Myocyte (in vitro differentiated cells): ENCODE results near the gene THRB. TPM values are rescaled to one million over a fixed set of nuclear protein-coding genes. Genes with fewer than 3 reads are reported as not detected.

ENCODE experiments used
- DNase-seq: peaks from one replicate; pipeline ENCODE4 v3.0.0-alpha.2; 2012; ENCODE audit warnings: low read depth
- total RNA-seq: library from RNA; depleted of rRNA; stranded (reverse); fragments of >200 nt; gene quantifications from 2 replicates; pipeline ENCODE4 v1.2.3, GENCODE V29; 2014

Gene THRB
- total RNA-seq, 1 donor from 2014 or later: 5.1 TPM

GRCh38 chr3:24315971-24316370 is 178.7 kb downstream of the THRB start:
- DNase-seq: no peak

GRCh38 chr3:24315356-24315755 is 179.3 kb downstream of the THRB start:
- DNase-seq: no peak

- DNase-seq: no peak
Measured at GRCh38 chr3:24311881-24312280, 182.8 kb downstream of the THRB start.

GRCh38 chr3:24310887-24311286 is 183.8 kb downstream of the THRB start:
- no peak for DNase-seq

- DNase-seq: no peak
Measured at GRCh38 chr3:24306518-24306917, 188.1 kb downstream of the THRB start.

GRCh38 chr3:24305795-24306467 is 188.7 kb downstream of the THRB start:
- DNase-seq: no peak

- DNase-seq: no peak
Measured at GRCh38 chr3:24303057-24303754, 191.4 kb downstream of the THRB start.

- DNase-seq: no peak
Measured at GRCh38 chr3:24302396-24302795, 192.3 kb downstream of the THRB start.

GRCh38 chr3:24300949-24301348 is 193.7 kb downstream of the THRB start:
- DNase-seq: no peak

GRCh38 chr3:24299806-24300626 is 194.6 kb downstream of the THRB start:
- DNase-seq: peak; percentile 14

- no peak for DNase-seq
Measured at GRCh38 chr3:24299246-24299805, 195.3 kb downstream of the THRB start.

- no peak for DNase-seq
Measured at GRCh38 chr3:24296441-24297205, 198.0 kb downstream of the THRB start.

- DNase-seq: no peak
Measured at GRCh38 chr3:24294150-24294549, 200.5 kb downstream of the THRB start.

GRCh38 chr3:24291646-24292045 is 203.0 kb downstream of the THRB start:
- no peak for DNase-seq

GRCh38 chr3:24290596-24290995 is 204.1 kb downstream of the THRB start:
- no peak for DNase-seq

GRCh38 chr3:24288496-24289236 is 206.0 kb downstream of the THRB start:
- DNase-seq: no peak

- DNase-seq: no peak
Measured at GRCh38 chr3:24287755-24288450, 206.7 kb downstream of the THRB start.

- DNase-seq: no peak
Measured at GRCh38 chr3:24286405-24286804, 208.2 kb downstream of the THRB start.

GRCh38 chr3:24278543-24278942 is 216.1 kb downstream of the THRB start:
- DNase-seq: no peak

- DNase-seq: no peak
Measured at GRCh38 chr3:24273491-24273890, 221.2 kb downstream of the THRB start.
